ENCODE data around the gene GRID2. TPM values are rescaled to one million over a fixed set of nuclear protein-coding genes. Genes with fewer than 3 reads are reported as not detected.
"Not testable (repeated sequence)": the region's sequence is repeated elsewhere in the genome, so short reads cannot be mapped to it uniquely, and the experiment has no call there.

Gene GRID2
- polyA plus RNA-seq, 1 experiment, result not detected

GRCh38 chr4:93267747-93268146 lies 964.0 kb downstream of the GRID2 start:
- H3K27ac ChIP-seq (ENCODE audit: low read depth, low read length), result no peak overlapping the region
- CTCF ChIA-PET, result no interaction called here
- no peaks in the 10 kb centered on the region for H3K27me3 ChIP-seq (ENCODE audit: control insufficient read depth, insufficient read depth, low read length)
- TF ChIP-seq CTCF (IDR thresholded peaks at IDR 0.05; ENCODE audit: low read depth, low read length), result no peak
- no peak overlapping the region for H3K4me3 ChIP-seq (ENCODE audit: low read depth, low read length)
- no peaks in the 10 kb centered on the region for H3K9me3 ChIP-seq (ENCODE audit: control insufficient read depth, insufficient read depth, low read length)
- DNase-seq (ENCODE audit: low read depth, low spot score), result no peak
- POLR2A ChIA-PET, result no interaction called here

GRCh38 chr4:93285346-93285745 lies 981.6 kb downstream of the GRID2 start:
- no peak overlapping the region for H3K27ac ChIP-seq (ENCODE audit: low read depth, low read length)
- TF ChIP-seq CTCF (IDR thresholded peaks at IDR 0.05; ENCODE audit: low read depth, low read length), result no peak
- ChIA-PET POLR2A (no interaction called here), CTCF (no interaction called here)
- no peak overlapping the region for H3K4me3 ChIP-seq (ENCODE audit: low read depth, low read length)
- no peaks in the 10 kb centered on the region for H3K9me3 ChIP-seq (ENCODE audit: control insufficient read depth, insufficient read depth, low read length)
- DNase-seq (ENCODE audit: low read depth, low spot score), result no peak
- H3K27me3 ChIP-seq (ENCODE audit: control insufficient read depth, insufficient read depth, low read length), result no peaks in the 10 kb centered on the region

GRCh38 chr4:93289241-93289640 lies 985.5 kb downstream of the GRID2 start:
- no peak overlapping the region for H3K27ac ChIP-seq (ENCODE audit: low read depth, low read length)
- no peak overlapping the region for H3K4me3 ChIP-seq (ENCODE audit: low read depth, low read length)
- POLR2A ChIA-PET, result no interaction called here
- DNase-seq (ENCODE audit: low read depth, low spot score), result no peak
- no peaks in the 10 kb centered on the region for H3K27me3 ChIP-seq (ENCODE audit: control insufficient read depth, insufficient read depth, low read length)
- CTCF ChIA-PET, result no interaction called here
- no peaks in the 10 kb centered on the region for H3K9me3 ChIP-seq (ENCODE audit: control insufficient read depth, insufficient read depth, low read length)
- TF ChIP-seq CTCF (IDR thresholded peaks at IDR 0.05; ENCODE audit: low read depth, low read length), result no peak

GRCh38 chr4:93289831-93290230 lies 986.1 kb downstream of the GRID2 start:
- Histone ChIP-seq H3K27me3 (ENCODE audit: control insufficient read depth, insufficient read depth, low read length) (no peaks in the 10 kb centered on the region), H3K4me3 (ENCODE audit: low read depth, low read length) (no peak overlapping the region), H3K27ac (ENCODE audit: low read depth, low read length) (no peak overlapping the region), H3K9me3 (ENCODE audit: control insufficient read depth, insufficient read depth, low read length) (no peaks in the 10 kb centered on the region)
- DNase-seq (ENCODE audit: low read depth, low spot score), result no peak
- CTCF ChIA-PET, result no interaction called here
- TF ChIP-seq CTCF (IDR thresholded peaks at IDR 0.05; ENCODE audit: low read depth, low read length), result no peak
- POLR2A ChIA-PET, result no interaction called here

- Histone ChIP-seq H3K27me3 (ENCODE audit: control insufficient read depth, insufficient read depth, low read length) (no peaks in the 10 kb centered on the region), H3K27ac (ENCODE audit: low read depth, low read length) (no peak overlapping the region), H3K9me3 (ENCODE audit: control insufficient read depth, insufficient read depth, low read length) (no peaks in the 10 kb centered on the region), H3K4me3 (ENCODE audit: low read depth, low read length) (no peak overlapping the region)
- no peak for TF ChIP-seq CTCF (IDR thresholded peaks at IDR 0.05; ENCODE audit: low read depth, low read length)
- no peak for DNase-seq (ENCODE audit: low read depth, low spot score)
- ChIA-PET CTCF (no interaction called here), POLR2A (no interaction called here)
Observed at GRCh38 chr4:93299118-93299517, 995.4 kb downstream of the GRID2 start.

- CTCF ChIA-PET; H3K9me3 ChIP-seq (ENCODE audit: control insufficient read depth, insufficient read depth, low read length); H3K4me3 ChIP-seq (ENCODE audit: low read depth, low read length); POLR2A ChIA-PET; H3K27me3 ChIP-seq (ENCODE audit: control insufficient read depth, insufficient read depth, low read length); DNase-seq (ENCODE audit: low read depth, low spot score); H3K27ac ChIP-seq (ENCODE audit: low read depth, low read length): not testable (repeated sequence)
Observed at GRCh38 chr4:93300780-93301555, 997.2 kb downstream of the GRID2 start.

All from AG04450 (cell line).